ENCODE measurements around the gene KREMEN1.

GRCh38 chr22:29139965-29140782, 67.3 kb downstream of the KREMEN1 start:
- TF ChIP-seq EZH2 (IDR thresholded peaks at IDR 0.05) (no peak), POLR2AphosphoS5 (IDR thresholded peaks at IDR 0.05; ENCODE audit: borderline replicate concordance, low read depth, low read length) (no peak)

Measured in SK-N-MC (cell line).